ENCODE measurements around the gene JSRP1. TPM values are rescaled to one million over a fixed set of nuclear protein-coding genes. Genes with fewer than 3 reads are reported as not detected.

The JSRP1 gene
- total RNA-seq, 4 donors from 2014 or later: 1.5 TPM; not detected in 3

GRCh38 chr19:2280633-2281264 is 24.5 kb upstream of the JSRP1 start:
- no peak for DNase-seq
- Histone ChIP-seq H3K36me3 (peaks cover 0 to 10% (median 0%) of the 10 kb centered on the region in 3 donors), H3K27me3 (peaks cover 0 to 20% (median 0%) of the 10 kb centered on the region in 4 donors), H3K4me3 (no peak overlapping the region), H3K4me1 (peaks cover 7 to 26% (median 17%) of the 10 kb centered on the region in 3 donors), H3K9me3 (no peaks in the 10 kb centered on the region), H3K27ac (no peak overlapping the region)
- TF ChIP-seq POLR2A (IDR thresholded peaks at IDR 0.05): no peak
- no peak for TF ChIP-seq CTCF (IDR thresholded peaks at IDR 0.05)
- 49 to 73% methylated on average over 11 to 12 of the region's 26 CpGs for WGBS, 2 donors
- intact Hi-C loops (cut with DNase I): loop anchor here (10.0 kb wide), 2 partner anchors 114 to 344 kb away; no protein-coding TSS in a partner anchor

DNA sequence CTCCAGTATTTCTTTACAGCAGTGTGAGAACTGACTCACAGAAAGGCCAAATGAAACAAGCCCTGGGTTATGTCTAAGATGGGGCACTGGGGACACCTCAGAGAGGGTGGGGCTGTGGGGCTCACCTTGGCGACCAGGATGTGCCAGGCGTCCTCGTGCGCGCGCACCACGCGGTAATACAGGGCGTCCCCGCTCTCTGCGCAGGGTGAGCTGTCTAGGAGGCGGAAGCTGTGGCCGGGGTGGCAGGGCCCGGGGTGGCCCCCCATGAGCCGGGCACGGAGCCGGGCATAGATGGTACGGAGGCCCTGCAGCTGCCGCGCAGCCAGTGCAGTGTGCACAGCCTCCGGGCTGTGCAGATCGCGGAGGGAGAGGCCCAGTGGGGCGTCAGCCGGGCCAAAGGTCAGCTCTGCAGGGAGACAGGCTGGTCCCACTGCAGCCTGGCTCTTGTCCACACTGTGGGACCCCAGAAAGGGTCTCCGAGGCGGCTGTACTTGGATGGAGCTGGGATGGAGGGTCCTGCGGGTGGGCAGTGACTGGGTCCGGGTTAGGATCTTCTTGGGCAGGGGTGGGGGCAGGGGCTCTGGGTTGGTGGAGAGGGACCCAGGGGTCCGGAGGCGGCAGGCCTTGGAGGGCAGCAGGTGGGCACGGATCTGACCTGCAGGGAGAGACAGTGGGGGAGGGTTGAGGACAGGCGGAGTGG is 22.4 kb upstream of the JSRP1 start:
- intact Hi-C loops (cut with DNase I): no loop called here
- WGBS, 2 donors: 80% methylated on average over 15 of the region's 33 CpGs; no CpG with 5 or more reads in 1 of the 2 donors
- Histone ChIP-seq H3K36me3 (peaks cover 0 to 23% (median 0%) of the 10 kb centered on the region in 3 donors), H3K9me3 (no peaks in the 10 kb centered on the region), H3K4me1 (peaks cover 25 to 48% (median 33%) of the 10 kb centered on the region in 3 donors), H3K27ac (no peak overlapping the region), H3K4me3 (no peak overlapping the region), H3K27me3 (peaks cover 0 to 18% (median 0%) of the 10 kb centered on the region in 4 donors)
- DNase-seq: no peak
- TF ChIP-seq POLR2A (IDR thresholded peaks at IDR 0.05) (no peak), CTCF (IDR thresholded peaks at IDR 0.05) (no peak)

DNA sequence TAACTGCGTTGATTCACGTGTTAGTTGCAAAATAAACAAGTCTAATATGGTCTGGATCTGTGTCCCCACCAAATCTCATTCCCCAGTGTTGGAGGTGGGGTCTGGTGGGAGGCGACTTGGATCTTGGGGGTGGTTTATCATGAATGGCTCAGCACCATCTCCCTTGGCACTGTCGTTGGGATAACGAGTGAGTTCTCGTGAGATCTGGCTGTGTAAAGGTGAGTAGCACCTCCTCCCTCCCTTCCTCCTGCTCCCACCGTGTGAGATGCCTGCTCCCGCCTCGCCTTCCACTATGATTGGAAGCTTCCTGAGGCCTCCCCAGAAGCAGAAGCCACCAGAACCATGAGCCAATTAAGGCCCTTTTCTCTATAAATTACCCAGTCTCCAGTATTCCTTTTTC is 20.9 kb upstream of the JSRP1 start:
- Histone ChIP-seq H3K4me1 (peaks cover 39 to 53% (median 43%) of the 10 kb centered on the region in 3 donors), H3K36me3 (peaks cover 8 to 38% (median 9%) of the 10 kb centered on the region in 3 donors), H3K27me3 (peaks cover 0 to 6% (median 0%) of the 10 kb centered on the region in 4 donors), H3K9me3 (no peaks in the 10 kb centered on the region), H3K27ac (no peak overlapping the region), H3K4me3 (no peak overlapping the region)
- intact Hi-C loops (cut with DNase I): no loop called here
- DNase-seq: no peak
- no peak for TF ChIP-seq POLR2A (IDR thresholded peaks at IDR 0.05)
- no peak for TF ChIP-seq CTCF (IDR thresholded peaks at IDR 0.05)
- 71 to 79% methylated on average over 9 of the region's 9 CpGs for WGBS, 2 donors

DNA sequence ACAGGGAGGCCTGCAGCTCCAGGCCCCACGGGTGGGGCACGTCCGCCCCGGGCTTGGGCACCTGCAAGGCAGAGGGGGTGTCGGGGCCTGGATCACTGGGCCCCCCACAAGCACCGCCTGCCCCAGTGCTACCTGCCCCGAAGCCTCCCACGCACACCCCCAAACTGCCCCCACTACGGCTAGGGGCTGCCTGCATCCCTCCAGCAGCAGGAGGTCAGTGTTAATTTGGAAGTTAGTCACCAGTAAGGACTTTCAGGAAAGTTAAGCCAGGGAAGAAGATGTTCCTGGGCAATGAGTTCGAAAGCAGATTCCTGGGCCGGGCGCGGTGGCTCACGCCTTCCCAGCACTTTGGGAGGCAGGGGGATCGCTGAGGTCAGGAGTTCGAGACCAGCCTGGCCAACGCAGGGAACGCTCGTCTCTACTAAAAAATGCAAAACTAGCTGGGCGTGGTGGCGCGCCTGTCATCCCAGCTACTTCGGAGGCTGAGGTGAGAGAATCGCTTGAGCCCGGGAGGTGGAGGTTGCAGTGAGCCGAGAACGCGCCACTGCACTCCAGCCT is 20.3 kb upstream of the JSRP1 start:
- TF ChIP-seq CTCF (IDR thresholded peaks at IDR 0.05): no peak
- no peak for TF ChIP-seq POLR2A (IDR thresholded peaks at IDR 0.05)
- peak overlapping the region in 2 of 4 donors; percentile 5 to 50 for H3K27ac ChIP-seq
- H3K27me3 ChIP-seq: no peaks in the 10 kb centered on the region
- no peak for DNase-seq
- intact Hi-C loops (cut with DNase I): no loop called here
- WGBS, 2 donors: 91 to 92% methylated on average over 19 of the region's 28 CpGs
- H3K4me3 ChIP-seq: no peak overlapping the region
- peaks cover 10 to 44% (median 14%) of the 10 kb centered on the region in 3 donors for H3K36me3 ChIP-seq
- peaks cover 43 to 53% (median 45%) of the 10 kb centered on the region in 3 donors for H3K4me1 ChIP-seq
- H3K9me3 ChIP-seq: no peaks in the 10 kb centered on the region

Data from esophagus squamous epithelium (tissue), 5 donors.